ENCODE data around the gene AGAP3.

- TF ChIP-seq CTCF (IDR thresholded peaks at IDR 0.05) (no peak), POLR2A (IDR thresholded peaks at IDR 0.05) (no peak), EP300 (IDR thresholded peaks at IDR 0.05) (no peak)
Observed at GRCh38 chr7:151119055-151119415, 32.8 kb downstream of the AGAP3 start.

Data from ovary (tissue), 3 donors.